Mesenchymal stem cell (in vitro differentiated cells and primary cell): Measurements from ENCODE around the gene CA10.

Experiments
- DNase-seq: peaks from one replicate; pipeline ENCODE4 v3.0.0-alpha.2; 2013
- H2AFZ ChIP-seq: one replicate; pipeline ENCODE4 v1.6.1; 2013; ENCODE audit warnings: low read depth, mild to moderate bottlenecking, control low read depth, inconsistent platforms, low read length, moderate library complexity
- H2AK5ac ChIP-seq: 2 replicates; pipeline ENCODE4 v1.6.1; 2013; ENCODE audit warnings: low read length, moderate library complexity, mild to moderate bottlenecking, inconsistent platforms; ENCODE audit not compliant: severe bottlenecking
- H2BK120ac ChIP-seq: one replicate; pipeline ENCODE4 v1.6.1; 2013; ENCODE audit warnings: low read depth, mild to moderate bottlenecking, inconsistent platforms, low read length, moderate library complexity
- H2BK12ac ChIP-seq, 2 experiments: one replicate each; pipeline ENCODE4 v1.6.1; 2013; ENCODE audit warnings: inconsistent platforms in 2 of 2, low read length in 2 of 2, mild to moderate bottlenecking in 2 of 2, moderate library complexity in 2 of 2, control low read depth in 1 of 2
- H2BK15ac ChIP-seq: one replicate; pipeline ENCODE4 v1.6.1; 2013; ENCODE audit warnings: mild to moderate bottlenecking, low read depth, inconsistent platforms; ENCODE audit not compliant: poor library complexity, severe bottlenecking
- H2BK5ac ChIP-seq: 2 replicates; pipeline ENCODE4 v1.6.1; 2013; ENCODE audit warnings: low read depth, mild to moderate bottlenecking, low read length, control low read depth, inconsistent platforms; ENCODE audit not compliant: poor library complexity, severe bottlenecking
- H3K14ac ChIP-seq, 2 experiments: one replicate each; pipeline ENCODE4 v1.6.1; 2013; ENCODE audit warnings: inconsistent platforms in 2 of 2, low read length in 2 of 2, control low read depth in 1 of 2, mild to moderate bottlenecking in 1 of 2, moderate library complexity in 1 of 2
- H3K18ac ChIP-seq, 2 experiments: one replicate each; pipeline ENCODE4 v1.6.1; 2013; ENCODE audit warnings: inconsistent platforms in 2 of 2, low read length in 2 of 2, control low read depth in 1 of 2, low read depth in 1 of 2, mild to moderate bottlenecking in 1 of 2
- H3K23ac ChIP-seq, 2 experiments: one replicate each; pipeline ENCODE4 v1.6.1; 2013; ENCODE audit warnings: inconsistent platforms in 2 of 2, low read length in 2 of 2, mild to moderate bottlenecking in 2 of 2, moderate library complexity in 2 of 2, control low read depth in 1 of 2
- H3K27ac ChIP-seq: 2 replicates; pipeline ENCODE4 v1.5.1; 2013; ENCODE audit warnings: mild to moderate bottlenecking, moderate library complexity, low read length, control low read depth, inconsistent platforms; ENCODE audit not compliant: poor library complexity, severe bottlenecking
- H3K27me3 ChIP-seq, 2 experiments: 2 replicates each; pipeline versions ENCODE4 v1.6.1 to v1.7.0; 2013; ENCODE audit warnings: low read length in 2 of 2, mild to moderate bottlenecking in 2 of 2, moderate library complexity in 2 of 2, control low read depth in 1 of 2, inconsistent platforms in 1 of 2; ENCODE audit not compliant: control insufficient read depth in 1 of 2, insufficient read depth in 1 of 2
- H3K36me3 ChIP-seq, 2 experiments: 2 replicates each; pipeline versions ENCODE4 v1.6.1 to v1.7.0; 2013; ENCODE audit warnings: low read length in 2 of 2, control low read depth in 1 of 2, inconsistent platforms in 1 of 2, low read depth in 1 of 2, mild to moderate bottlenecking in 1 of 2; ENCODE audit not compliant: insufficient read depth in 2 of 2, control insufficient read depth in 1 of 2
- H3K4ac ChIP-seq, 2 experiments: one replicate each; pipeline ENCODE4 v1.6.1; 2013; ENCODE audit warnings: inconsistent platforms in 2 of 2, low read length in 2 of 2, mild to moderate bottlenecking in 2 of 2, moderate library complexity in 2 of 2, control low read depth in 1 of 2, low read depth in 1 of 2
- H3K4me1 ChIP-seq: 2 replicates; pipeline ENCODE4 v1.6.1; 2013; ENCODE audit warnings: low read depth, low read length, control low read depth; ENCODE audit not compliant: control insufficient read depth, insufficient read depth
- H3K4me2 ChIP-seq: 2 replicates; pipeline ENCODE4 v1.6.1; 2013; ENCODE audit warnings: low read length, mild to moderate bottlenecking, inconsistent platforms; ENCODE audit not compliant: poor library complexity, severe bottlenecking
- H3K4me3 ChIP-seq, 2 experiments: 2 replicates each; pipeline versions ENCODE4 v1.5.1 to v1.7.0; 2013; ENCODE audit warnings: low read length in 2 of 2, mild to moderate bottlenecking in 2 of 2, control low read depth in 1 of 2, low read depth in 1 of 2; ENCODE audit not compliant: insufficient read depth in 1 of 2
- H3K79me1 ChIP-seq: replicated peaks from 2 replicates; pipeline ENCODE4 v1.6.1; 2013; ENCODE audit warnings: mild to moderate bottlenecking, control low read depth, low read length, inconsistent platforms; ENCODE audit not compliant: poor library complexity, severe bottlenecking
- H3K9ac ChIP-seq: 2 replicates; pipeline ENCODE4 v1.7.0; 2013; ENCODE audit warnings: mild to moderate bottlenecking, low read length, moderate library complexity
- H3K9me3 ChIP-seq: 2 replicates; pipeline ENCODE4 v1.7.0; 2013; ENCODE audit warnings: mild to moderate bottlenecking, low read length; ENCODE audit not compliant: control insufficient read depth
- H4K8ac ChIP-seq: one replicate; pipeline ENCODE4 v1.6.1; 2013; ENCODE audit warnings: inconsistent platforms, mild to moderate bottlenecking, low read length, moderate library complexity
- H4K91ac ChIP-seq: one replicate; pipeline ENCODE4 v1.6.1; 2013; ENCODE audit warnings: mild to moderate bottlenecking, low read length, inconsistent platforms
- WGBS: methylation state at CpG from one replicate; pipeline ENCODE4 v1.1.7; 2013; ENCODE audit warnings: mixed read lengths; 5-methylcytosine and 5-hydroxymethylcytosine counted together

CA10 gene

DNA sequence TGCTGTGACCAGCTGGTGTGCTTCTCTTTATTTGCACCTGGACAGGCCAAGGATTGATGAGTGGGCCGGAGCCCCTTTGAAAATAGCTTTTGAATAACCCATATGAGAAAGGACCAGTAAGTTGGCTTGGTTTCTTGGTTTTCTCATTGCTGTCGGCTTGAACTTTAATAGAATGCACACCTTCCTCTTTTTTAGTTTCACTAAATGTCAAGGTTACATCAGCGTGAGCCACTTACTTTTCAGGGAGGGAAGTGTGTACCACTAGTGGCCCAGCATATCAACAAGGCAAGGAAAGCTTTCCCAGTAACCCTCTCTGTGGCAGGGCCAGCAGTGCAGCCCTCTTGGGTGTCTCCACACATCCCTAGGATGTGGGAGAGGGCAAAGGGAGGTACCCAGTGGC lies 433.3 kb downstream of the CA10 start:
- no peaks in the 10 kb centered on the region for H3K9me3 ChIP-seq
- peaks cover 0 to 3% of the 10 kb centered on the region in 2 experiments for H3K27me3 ChIP-seq
- H4K91ac ChIP-seq: no peak overlapping the region
- 79% methylated on average over 3 of the region's 3 CpGs for WGBS
- DNase-seq: no peak
- no peaks in the 10 kb centered on the region for H3K4me1 ChIP-seq
- no peak overlapping the region for H2AFZ ChIP-seq
- no peak overlapping the region for H2BK12ac ChIP-seq
- H3K27ac ChIP-seq: no peak overlapping the region
- H2AK5ac ChIP-seq: no peak overlapping the region
- H3K23ac ChIP-seq: no peak overlapping the region
- no peak overlapping the region for H2BK15ac ChIP-seq
- H4K8ac ChIP-seq: no peak overlapping the region
- H3K4ac ChIP-seq: no peak overlapping the region
- H3K9ac ChIP-seq: no peak overlapping the region
- H3K4me2 ChIP-seq: no peak overlapping the region
- no peaks in the 10 kb centered on the region for H3K79me1 ChIP-seq
- no peak overlapping the region for H2BK5ac ChIP-seq
- H2BK120ac ChIP-seq: no peak overlapping the region
- H3K4me3 ChIP-seq: no peak overlapping the region
- no peak overlapping the region for H3K14ac ChIP-seq
- no peaks in the 10 kb centered on the region for H3K36me3 ChIP-seq
- no peak overlapping the region for H3K18ac ChIP-seq

DNA sequence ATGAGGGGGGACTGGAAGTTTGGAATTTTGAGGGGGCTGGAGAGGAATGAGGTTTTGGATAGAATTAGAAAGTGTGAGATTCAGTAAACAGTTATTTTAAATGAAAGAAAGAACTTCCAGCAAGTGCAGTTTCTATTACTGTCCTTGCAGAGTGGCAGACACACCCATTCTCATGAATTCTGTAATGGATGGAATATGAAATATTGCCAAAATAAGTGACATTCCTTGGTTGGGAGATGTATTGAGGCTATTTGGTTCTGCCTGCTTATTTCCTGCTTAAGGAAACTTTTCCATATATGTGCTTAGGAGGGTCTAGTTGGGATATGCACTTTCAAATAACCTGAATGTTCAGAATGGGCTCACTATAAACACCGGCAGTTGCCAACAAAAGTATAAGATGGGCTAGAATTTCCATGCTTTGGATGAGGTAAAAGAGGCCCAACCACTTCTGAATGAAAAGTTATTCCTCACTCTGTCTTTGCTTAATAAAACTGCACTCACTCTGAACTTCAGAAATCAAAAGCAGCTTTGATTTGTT lies 434.4 kb downstream of the CA10 start:
- Histone ChIP-seq H3K4ac (no peak overlapping the region), H3K27me3 (peaks cover 0 to 3% of the 10 kb centered on the region in 2 experiments), H3K9ac (no peak overlapping the region), H4K91ac (no peak overlapping the region), H3K27ac (no peak overlapping the region), H3K23ac (no peak overlapping the region), H3K18ac (no peak overlapping the region), H3K9me3 (no peaks in the 10 kb centered on the region), H3K4me3 (no peak overlapping the region), H2BK120ac (no peak overlapping the region), H2BK12ac (no peak overlapping the region), H3K14ac (no peak overlapping the region), H2AFZ (no peak overlapping the region), H3K4me2 (no peak overlapping the region), H2AK5ac (no peak overlapping the region), H2BK15ac (no peak overlapping the region), H3K36me3 (no peaks in the 10 kb centered on the region), H3K4me1 (no peaks in the 10 kb centered on the region), H2BK5ac (no peak overlapping the region), H3K79me1 (no peaks in the 10 kb centered on the region), H4K8ac (no peak overlapping the region)
- WGBS: 80% methylated on average over 1 of the region's 1 CpG
- DNase-seq: no peak

DNA sequence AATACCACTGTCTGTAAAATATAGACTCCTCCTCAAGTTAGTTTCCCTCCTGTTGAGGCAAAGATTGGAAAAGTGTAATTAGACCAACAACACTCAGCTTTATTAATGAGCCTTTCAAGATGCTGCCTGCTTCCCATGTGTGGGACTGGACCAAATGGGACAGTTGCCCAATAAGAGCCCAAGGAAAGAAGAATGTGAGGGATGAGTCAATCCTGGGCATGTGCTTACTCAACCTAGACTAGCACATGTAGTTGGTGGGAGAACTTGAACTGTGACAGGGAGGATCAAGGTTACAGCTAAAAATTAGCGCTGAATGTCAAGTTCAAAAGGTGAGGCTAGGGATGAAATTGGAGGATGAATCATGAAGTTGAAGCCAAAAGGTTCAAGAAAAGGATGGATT lies 435.5 kb downstream of the CA10 start:
- DNase-seq: no peak
- Histone ChIP-seq H3K79me1 (no peaks in the 10 kb centered on the region), H3K4me3 (no peak overlapping the region), H3K36me3 (no peaks in the 10 kb centered on the region), H2BK15ac (no peak overlapping the region), H2BK5ac (no peak overlapping the region), H3K27ac (no peak overlapping the region), H3K9me3 (no peaks in the 10 kb centered on the region), H2BK12ac (no peak overlapping the region), H2BK120ac (no peak overlapping the region), H3K4me2 (no peak overlapping the region), H3K4ac (no peak overlapping the region), H3K9ac (no peak overlapping the region), H3K23ac (no peak overlapping the region), H4K91ac (no peak overlapping the region), H4K8ac (no peak overlapping the region), H3K14ac (no peak overlapping the region), H3K27me3 (no peaks in the 10 kb centered on the region), H3K4me1 (no peaks in the 10 kb centered on the region), H3K18ac (no peak overlapping the region), H2AFZ (no peak overlapping the region), H2AK5ac (no peak overlapping the region)
- 93% methylated on average over 1 of the region's 1 CpG for WGBS

DNA sequence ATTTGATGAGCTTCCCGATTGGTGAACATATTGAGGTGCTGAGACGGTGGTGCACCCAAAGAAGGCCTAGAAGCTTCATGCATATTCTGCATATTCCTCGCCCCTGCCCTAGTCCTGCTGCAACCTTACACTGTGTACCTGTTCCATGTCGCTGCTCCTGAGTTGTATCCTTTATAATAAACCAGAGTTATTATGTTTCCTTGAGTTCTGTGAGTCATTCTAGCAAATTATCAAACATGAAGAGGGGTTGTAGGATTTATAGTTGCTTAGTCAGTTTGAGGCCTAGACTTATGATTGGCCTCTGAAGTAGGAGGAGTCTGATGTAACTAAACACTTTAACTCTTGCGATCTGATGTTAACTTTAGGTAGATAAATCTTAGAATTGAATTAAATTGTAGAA lies 436.8 kb downstream of the CA10 start:
- no peaks in the 10 kb centered on the region for H3K9me3 ChIP-seq
- no peak for DNase-seq
- no peaks in the 10 kb centered on the region for H3K27me3 ChIP-seq
- H3K4me1 ChIP-seq: no peaks in the 10 kb centered on the region
- H3K14ac ChIP-seq: no peak overlapping the region
- no peak overlapping the region for H3K4me3 ChIP-seq
- H3K79me1 ChIP-seq: no peaks in the 10 kb centered on the region
- no peaks in the 10 kb centered on the region for H3K36me3 ChIP-seq
- H4K91ac ChIP-seq: no peak overlapping the region
- H2AFZ ChIP-seq: no peak overlapping the region
- H2BK12ac ChIP-seq: no peak overlapping the region
- 82% methylated on average over 5 of the region's 5 CpGs for WGBS
- H2AK5ac ChIP-seq: no peak overlapping the region
- no peak overlapping the region for H3K4ac ChIP-seq
- H3K23ac ChIP-seq: no peak overlapping the region
- no peak overlapping the region for H2BK15ac ChIP-seq
- H3K9ac ChIP-seq: no peak overlapping the region
- no peak overlapping the region for H3K4me2 ChIP-seq
- no peak overlapping the region for H2BK120ac ChIP-seq
- H3K27ac ChIP-seq: no peak overlapping the region
- H3K18ac ChIP-seq: no peak overlapping the region
- H2BK5ac ChIP-seq: no peak overlapping the region
- no peak overlapping the region for H4K8ac ChIP-seq
